CD4-positive, CD25-positive, alpha-beta regulatory T cell (primary cell): ENCODE measurements around the gene C1orf35. TPM values are rescaled to one million over a fixed set of nuclear protein-coding genes. Genes with fewer than 3 reads are reported as not detected.
A peak's percentile ranks its signal among the peaks of the same experiment; 100 is the strongest.

Source experiments
- ATAC-seq, 2 donors: fragments of 150-1000 bp; cut with Tn5 transposase; one replicate each; pipeline ENCODE4 v1.10.0; 2021; ENCODE audit warnings: low read depth in 2 of 2, moderate number of reproducible peaks in 2 of 2, moderate library complexity in 1 of 2
- DNase-seq, 3 donors: peaks; one replicate each; pipeline versions ENCODE4 v3.0.0 to v3.0.0-alpha.2; 2012 to 2022; ENCODE audit warnings: mixed read lengths in 1 of 3
- H3K27ac ChIP-seq: one replicate; pipeline ENCODE4 v1.7.0; 2013; ENCODE audit warnings: mild to moderate bottlenecking, low read length; ENCODE audit not compliant: insufficient read depth, poor library complexity, severe bottlenecking
- H3K27me3 ChIP-seq: one replicate; pipeline ENCODE4 v1.7.0; 2013; ENCODE audit warnings: low read length; ENCODE audit not compliant: control insufficient read depth, insufficient read depth
- H3K36me3 ChIP-seq: one replicate; pipeline ENCODE4 v1.7.0; 2013; ENCODE audit warnings: mild to moderate bottlenecking, low read length, moderate library complexity; ENCODE audit not compliant: control insufficient read depth, insufficient read depth
- H3K4me1 ChIP-seq: 2 replicates; pipeline ENCODE4 v1.7.0; 2013; ENCODE audit warnings: mild to moderate bottlenecking, low read length; ENCODE audit not compliant: insufficient read depth, control insufficient read depth, poor library complexity, severe bottlenecking
- H3K4me3 ChIP-seq: one replicate; pipeline ENCODE4 v1.7.0; 2013; ENCODE audit warnings: low read depth, mild to moderate bottlenecking, low read length, moderate library complexity
- H3K9me3 ChIP-seq, 2 experiments: 1 replicate in 1 of 2; 2 replicates in 1 of 2; pipeline ENCODE4 v1.7.0; 2013; ENCODE audit warnings: low read length in 2 of 2, mild to moderate bottlenecking in 1 of 2, moderate library complexity in 1 of 2; ENCODE audit not compliant: control insufficient read depth in 2 of 2
- H3K27ac Mint-ChIP-seq, 3 donors: one replicate each; pipeline ENCODE4 v1.8.0; 2020 to 2022; ENCODE audit warnings: mild to moderate bottlenecking in 3 of 3, mixed read lengths in 3 of 3, moderate library complexity in 2 of 3
- H3K27me3 Mint-ChIP-seq: one replicate; pipeline ENCODE4 v1.8.0; 2022; ENCODE audit warnings: mild to moderate bottlenecking, mixed read lengths
- H3K36me3 Mint-ChIP-seq: one replicate; pipeline ENCODE4 v1.8.0; 2020; ENCODE audit warnings: mixed read lengths
- H3K4me1 Mint-ChIP-seq, 4 donors: one replicate each; pipeline ENCODE4 v1.8.0; 2020 to 2022; ENCODE audit warnings: mixed read lengths in 4 of 4, mild to moderate bottlenecking in 1 of 4
- H3K4me3 Mint-ChIP-seq, 4 donors: one replicate each; pipeline ENCODE4 v1.8.0; 2020 to 2022; ENCODE audit warnings: mild to moderate bottlenecking in 4 of 4, mixed read lengths in 4 of 4, moderate library complexity in 3 of 4
- H3K9me3 Mint-ChIP-seq, 7 donors: one replicate each; pipeline ENCODE4 v1.8.0; 2020 to 2022; ENCODE audit warnings: mixed read lengths in 7 of 7, mild to moderate bottlenecking in 3 of 7, moderate library complexity in 2 of 7
- polyA plus RNA-seq, 4 donors: library from polyadenylated mRNA; unstranded; fragments of 300-500 nt; fragmentation: Illumina TruSeq; gene quantifications; one replicate each; pipeline ENCODE4 v1.2.3, GENCODE V29; 2021
- total RNA-seq: library from RNA; stranded (reverse); gene quantifications from one replicate; pipeline ENCODE4 v1.2.3, GENCODE V29; 2022

Gene C1orf35
- total RNA-seq (23.5 TPM), polyA plus RNA-seq (10 to 100 TPM; 18.0 to 24.0 (median 21.2) TPM)

- Mint-ChIP-seq H3K9me3 (peaks cover 0 to 1% (median 0%) of the 10 kb centered on the region in 7 donors), H3K27me3 (no peaks in the 10 kb centered on the region), H3K4me3 (peak within 1 kb of the TSS; percentile 93 to 97 (median 96)), H3K4me1 (peaks cover 0 to 51% (median 7%) of the 10 kb centered on the region in 4 donors), H3K27ac (peak within 1 kb of the TSS; percentile 82 to 97 (median 95)), H3K36me3 (peaks cover 21% of the 10 kb centered on the region)
- Histone ChIP-seq H3K4me3 (peak within 1 kb of the TSS; percentile 42), H3K27ac (peak within 1 kb of the TSS; percentile 93), H3K9me3 (no peaks in the 10 kb centered on the region), H3K27me3 (no peaks in the 10 kb centered on the region), H3K4me1 (peaks cover 22% of the 10 kb centered on the region), H3K36me3 (peaks cover 33% of the 10 kb centered on the region)
- peak; percentile 91 to 94 (median 94) for DNase-seq
- ATAC-seq, result peak; percentile 80 to 85
Measured at GRCh38 chr1:228102791-228103620, at the start of gene C1orf35. C1orf35 (minus strand) TSS chr1:228103325; CDS start chr1:228103227, 98 bp downstream.

DNA sequence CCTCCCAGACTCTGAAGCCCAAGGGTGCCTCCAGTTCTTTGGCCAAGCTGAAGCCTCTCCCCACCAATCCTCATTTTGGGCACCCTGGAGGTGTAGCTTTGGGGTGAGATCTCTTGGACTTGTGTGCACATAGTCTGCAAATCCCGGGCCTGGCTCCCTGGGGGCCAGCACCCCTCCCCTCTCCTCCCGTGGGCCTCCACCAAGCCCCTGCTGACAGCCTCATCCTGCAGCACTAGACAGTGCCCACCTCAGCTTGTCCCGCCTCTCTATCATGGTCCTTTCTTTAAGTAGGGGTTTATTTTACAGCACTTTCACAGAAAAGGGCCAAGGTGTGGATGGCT, 49.8 kb upstream of the C1orf35 start:
- ATAC-seq, result no peak
- Histone ChIP-seq H3K27me3 (no peaks in the 10 kb centered on the region), H3K9me3 (no peaks in the 10 kb centered on the region), H3K27ac (no peak overlapping the region), H3K4me3 (no peak overlapping the region), H3K36me3 (peaks cover 4% of the 10 kb centered on the region), H3K4me1 (peaks cover 10% of the 10 kb centered on the region)
- peak overlapping the region in 1 of 3 donors; percentile 83 for H3K27ac Mint-ChIP-seq
- H3K4me3 Mint-ChIP-seq, result peak overlapping the region in 1 of 4 donors; percentile 38
- H3K9me3 Mint-ChIP-seq, result no peaks in the 10 kb centered on the region
- H3K27me3 Mint-ChIP-seq, result no peaks in the 10 kb centered on the region
- peaks cover 0 to 16% (median 1%) of the 10 kb centered on the region in 4 donors for H3K4me1 Mint-ChIP-seq
- H3K36me3 Mint-ChIP-seq, result no peaks in the 10 kb centered on the region
- no peak for DNase-seq

- no peaks in the 10 kb centered on the region for H3K36me3 Mint-ChIP-seq
- H3K4me3 Mint-ChIP-seq, result peak overlapping the region in 1 of 4 donors; percentile 58
- H3K9me3 ChIP-seq, result no peaks in the 10 kb centered on the region
- ATAC-seq (no peak), DNase-seq (no peak)
- H3K4me1 ChIP-seq, result peaks cover 8% of the 10 kb centered on the region
- H3K27me3 ChIP-seq, result no peaks in the 10 kb centered on the region
- no peaks in the 10 kb centered on the region for H3K27me3 Mint-ChIP-seq
- no peaks in the 10 kb centered on the region for H3K9me3 Mint-ChIP-seq
- peaks cover 0 to 15% (median 1%) of the 10 kb centered on the region in 4 donors for H3K4me1 Mint-ChIP-seq
- H3K27ac Mint-ChIP-seq, result peak overlapping the region in 1 of 3 donors; percentile 83
- peaks cover 8% of the 10 kb centered on the region for H3K36me3 ChIP-seq
- no peak overlapping the region for H3K27ac ChIP-seq
- no peak overlapping the region for H3K4me3 ChIP-seq
Measured at GRCh38 chr1:228152097-228152917, 49.2 kb upstream of the C1orf35 start.

DNA sequence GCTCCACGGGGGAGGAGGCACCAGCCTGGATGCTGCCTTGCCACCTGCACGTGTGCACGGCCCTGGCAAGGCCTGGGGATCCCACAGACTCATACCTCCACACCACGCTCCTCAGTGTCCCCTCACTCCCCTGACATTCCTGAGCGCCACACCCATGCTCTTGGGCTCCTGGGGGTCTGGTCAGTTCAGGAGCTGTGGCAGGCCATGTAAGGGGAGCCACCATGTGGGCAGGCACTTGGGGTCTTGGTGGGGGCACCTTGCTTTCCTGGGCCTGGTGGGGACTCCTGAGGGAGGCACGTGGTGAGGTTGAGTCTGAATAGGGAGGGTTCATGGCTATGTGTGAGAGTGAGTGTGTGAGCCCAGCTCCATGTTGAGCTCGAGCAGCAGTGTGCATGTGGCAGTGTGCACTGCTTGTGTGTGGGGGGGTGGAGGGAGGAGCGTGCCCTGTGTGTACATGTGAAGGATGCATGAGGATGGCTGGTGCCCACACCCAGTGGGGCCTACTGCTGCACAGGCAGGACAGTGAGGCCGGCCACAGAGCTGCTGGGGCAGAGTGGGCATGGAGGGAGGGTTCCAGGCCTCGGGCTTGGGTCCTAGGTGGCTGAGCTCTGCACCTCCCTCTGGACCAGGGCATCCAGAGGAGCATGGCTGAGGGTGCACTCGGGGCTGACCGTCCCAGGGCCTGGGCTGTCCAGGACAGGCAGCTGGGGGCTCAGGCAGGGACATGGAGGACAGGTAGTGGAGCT, 48.2 kb upstream of the C1orf35 start:
- H3K27ac Mint-ChIP-seq, result peak overlapping the region in 2 of 3 donors; percentile 67 to 84
- H3K4me3 Mint-ChIP-seq, result peak overlapping the region in 2 of 4 donors; percentile 30 to 41
- Histone ChIP-seq H3K9me3 (no peaks in the 10 kb centered on the region), H3K4me3 (no peak overlapping the region), H3K27ac (no peak overlapping the region), H3K27me3 (no peaks in the 10 kb centered on the region), H3K4me1 (peaks cover 2% of the 10 kb centered on the region), H3K36me3 (peaks cover 14% of the 10 kb centered on the region)
- DNase-seq (no peak), ATAC-seq (no peak)
- no peaks in the 10 kb centered on the region for H3K36me3 Mint-ChIP-seq
- H3K4me1 Mint-ChIP-seq, result peaks cover 0 to 12% (median 1%) of the 10 kb centered on the region in 4 donors
- H3K27me3 Mint-ChIP-seq, result no peaks in the 10 kb centered on the region
- no peaks in the 10 kb centered on the region for H3K9me3 Mint-ChIP-seq

GRCh38 chr1:228150461-228151179, 47.5 kb upstream of the C1orf35 start:
- no peaks in the 10 kb centered on the region for H3K27me3 ChIP-seq
- H3K27me3 Mint-ChIP-seq, result no peaks in the 10 kb centered on the region
- no peak overlapping the region for H3K27ac Mint-ChIP-seq
- H3K4me3 ChIP-seq, result no peak overlapping the region
- peaks cover 0 to 15% (median 1%) of the 10 kb centered on the region in 4 donors for H3K4me1 Mint-ChIP-seq
- no peak overlapping the region for H3K4me3 Mint-ChIP-seq
- ATAC-seq (no peak), DNase-seq (no peak)
- H3K36me3 ChIP-seq, result peaks cover 19% of the 10 kb centered on the region
- no peaks in the 10 kb centered on the region for H3K9me3 Mint-ChIP-seq
- no peaks in the 10 kb centered on the region for H3K36me3 Mint-ChIP-seq
- H3K9me3 ChIP-seq, result no peaks in the 10 kb centered on the region
- no peaks in the 10 kb centered on the region for H3K4me1 ChIP-seq
- no peak overlapping the region for H3K27ac ChIP-seq

- Mint-ChIP-seq H3K36me3 (no peaks in the 10 kb centered on the region), H3K4me1 (peaks cover 0 to 15% (median 1%) of the 10 kb centered on the region in 4 donors), H3K9me3 (no peaks in the 10 kb centered on the region), H3K4me3 (no peak overlapping the region), H3K27me3 (no peaks in the 10 kb centered on the region), H3K27ac (no peak overlapping the region)
- ATAC-seq (no peak), DNase-seq (no peak)
- H3K36me3 ChIP-seq, result peaks cover 23% of the 10 kb centered on the region
- no peaks in the 10 kb centered on the region for H3K9me3 ChIP-seq
- H3K4me1 ChIP-seq, result no peaks in the 10 kb centered on the region
- no peak overlapping the region for H3K27ac ChIP-seq
- no peaks in the 10 kb centered on the region for H3K27me3 ChIP-seq
- no peak overlapping the region for H3K4me3 ChIP-seq
Measured at GRCh38 chr1:228150120-228150460, 47.0 kb upstream of the C1orf35 start.
